GM19328 (cell line): Measurements from ENCODE around the gene CDKAL1.

Experiments used
- ATAC-seq: cut with Tn5 transposase; IDR thresholded peaks from one replicate; pipeline ENCODE4 v1.9.1; 2021; ENCODE audit warnings: mild to moderate bottlenecking, moderate library complexity; ENCODE audit not compliant: unreplicated experiment

Gene CDKAL1

DNA sequence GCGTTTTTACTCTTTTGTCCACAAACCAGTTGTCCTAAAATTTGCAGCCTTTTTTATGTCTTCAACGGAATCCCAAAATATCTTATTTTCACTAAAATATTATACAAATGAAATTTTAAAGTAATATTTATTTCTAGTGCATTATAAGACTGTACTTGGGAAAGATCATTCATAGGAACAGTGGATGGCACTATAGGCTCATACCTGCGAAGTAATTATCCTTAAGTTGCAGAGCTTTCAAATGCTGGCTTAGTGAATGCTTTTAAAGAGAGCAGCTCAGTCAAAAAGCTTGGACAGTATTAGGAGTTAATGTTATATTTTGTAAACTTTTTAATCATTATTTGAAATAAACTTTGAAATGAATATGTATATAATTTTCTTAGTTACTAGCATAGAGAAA, 254.9 kb downstream of the CDKAL1 start:
- ATAC-seq: no peak

DNA sequence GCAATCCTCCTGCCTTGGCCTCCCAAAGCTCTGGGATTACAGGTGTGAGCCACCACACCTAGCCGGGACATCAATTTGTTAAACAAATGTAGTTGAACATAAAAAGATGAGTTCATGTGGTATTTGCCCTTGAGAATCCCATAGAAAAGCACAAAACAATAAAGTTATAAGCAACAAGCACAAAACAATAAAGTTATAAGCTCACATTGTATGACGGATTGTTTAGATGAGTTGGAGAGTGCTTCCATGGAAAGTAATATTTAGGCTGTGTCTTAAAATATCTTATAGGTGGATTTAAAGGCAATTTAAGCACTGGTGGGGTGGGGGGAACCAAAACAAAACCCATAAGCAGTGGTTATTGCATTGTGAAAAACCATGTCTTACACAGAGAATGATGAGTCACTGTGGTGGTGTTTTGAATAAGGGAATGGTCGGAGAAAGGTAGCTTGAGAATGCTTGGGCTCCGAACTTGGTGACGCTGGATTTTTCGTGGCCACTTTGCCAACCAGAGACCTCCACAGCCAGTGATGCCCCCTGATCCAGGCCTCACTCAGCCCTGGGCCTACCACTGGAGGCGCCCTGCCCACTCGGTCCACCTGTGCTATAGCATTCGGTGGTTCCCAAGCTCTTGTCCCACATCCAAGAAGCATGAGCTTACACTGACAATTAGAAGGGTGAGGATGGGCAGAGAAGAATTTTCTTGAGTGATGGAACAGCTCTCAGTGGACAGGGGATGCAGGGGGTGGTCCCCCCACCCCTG, 256.0 kb downstream of the CDKAL1 start:
- no peak for ATAC-seq

DNA sequence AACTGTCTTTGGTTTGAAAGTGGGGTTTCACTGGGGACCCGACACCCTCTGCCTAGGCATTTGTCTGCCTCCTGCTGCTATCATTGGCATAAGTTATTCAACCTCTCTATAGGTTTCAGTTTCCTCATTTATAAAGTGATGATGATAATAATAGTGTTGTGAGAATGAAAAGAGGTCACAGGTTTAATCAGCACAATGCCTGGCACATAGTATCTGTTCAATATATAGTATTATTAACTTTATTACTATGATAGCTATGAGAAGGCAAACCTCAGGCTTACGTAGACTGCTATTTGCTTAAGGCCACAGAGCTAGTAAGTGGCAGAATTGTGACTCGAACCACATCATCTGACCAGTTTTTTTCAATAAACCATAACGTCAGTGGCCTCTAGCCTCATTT, 256.8 kb downstream of the CDKAL1 start:
- ATAC-seq: no peak

DNA sequence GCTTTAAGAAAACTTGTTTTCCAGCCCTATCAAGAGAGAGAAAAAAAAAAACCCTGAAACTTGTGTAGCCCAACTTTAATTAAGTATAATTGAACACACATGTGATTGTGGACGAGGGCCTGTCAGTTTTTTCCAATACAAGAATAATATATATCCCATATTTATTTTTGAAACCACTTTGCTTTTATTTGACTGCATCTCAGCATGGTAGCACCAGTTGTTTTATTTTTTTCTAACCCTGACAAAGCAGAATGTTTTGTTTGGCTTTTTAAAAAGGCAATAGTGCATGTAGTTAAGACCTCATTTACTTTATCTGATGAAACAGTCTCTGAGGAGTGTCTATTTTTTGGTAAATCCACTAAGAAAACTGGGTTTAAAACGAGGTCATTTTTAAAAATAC, 257.7 kb downstream of the CDKAL1 start:
- no peak for ATAC-seq

DNA sequence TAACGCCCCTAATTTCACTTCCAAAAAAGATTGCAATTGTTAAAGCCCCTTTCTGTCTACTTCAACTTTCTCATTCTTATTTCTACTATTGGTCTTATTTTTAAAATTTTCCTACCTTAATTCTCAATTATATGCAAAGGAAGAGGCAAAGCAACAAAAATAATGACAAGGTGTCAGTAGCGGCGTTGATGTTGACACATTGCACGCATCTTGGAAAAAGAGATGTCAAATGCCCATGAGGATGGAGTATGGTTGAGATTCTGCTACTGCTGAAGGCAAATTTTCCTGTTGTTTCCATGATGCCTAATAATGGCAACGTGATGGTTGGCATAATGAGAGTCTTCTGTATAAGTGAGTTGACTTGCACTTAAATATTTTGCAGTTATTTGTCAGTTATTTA, 258.9 kb downstream of the CDKAL1 start:
- ATAC-seq: no peak

DNA sequence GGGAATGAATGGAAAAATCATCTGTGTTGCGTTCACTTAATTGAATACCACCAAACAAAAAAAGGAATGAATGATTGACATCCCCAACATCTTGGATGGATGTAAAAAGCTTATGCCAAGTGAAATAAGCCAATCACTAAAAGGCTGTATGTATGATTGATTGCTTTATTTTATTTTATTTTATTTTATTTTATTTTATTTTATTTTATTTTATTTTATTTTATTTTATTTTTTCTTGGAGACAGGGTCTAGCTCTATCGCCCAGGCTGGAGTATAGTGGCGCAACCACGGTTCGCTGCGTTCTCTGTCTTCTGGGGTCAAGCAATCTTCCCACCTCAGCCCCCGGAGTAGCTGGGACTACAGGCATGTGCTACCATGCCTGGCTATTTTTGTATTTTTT, 263.3 kb downstream of the CDKAL1 start:
- no peak for ATAC-seq

DNA sequence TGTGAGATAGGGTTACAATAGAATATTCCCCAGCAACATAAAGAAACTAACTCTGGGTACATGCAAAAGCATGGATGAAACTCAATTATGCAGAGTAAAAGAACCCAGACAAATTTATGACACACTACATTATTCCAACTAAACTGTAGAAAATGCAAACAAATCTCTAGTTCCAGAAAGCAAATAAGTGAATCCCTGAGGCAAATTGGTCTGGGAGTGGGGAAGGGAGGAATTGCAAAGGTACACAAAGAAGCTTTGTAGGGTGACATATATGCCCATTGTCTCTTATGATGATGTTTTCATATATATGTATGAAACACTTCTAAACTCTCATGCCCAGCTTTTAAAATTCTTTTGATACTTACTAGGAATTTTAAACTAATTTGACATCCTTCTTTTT, 266.0 kb downstream of the CDKAL1 start:
- ATAC-seq: no peak

DNA sequence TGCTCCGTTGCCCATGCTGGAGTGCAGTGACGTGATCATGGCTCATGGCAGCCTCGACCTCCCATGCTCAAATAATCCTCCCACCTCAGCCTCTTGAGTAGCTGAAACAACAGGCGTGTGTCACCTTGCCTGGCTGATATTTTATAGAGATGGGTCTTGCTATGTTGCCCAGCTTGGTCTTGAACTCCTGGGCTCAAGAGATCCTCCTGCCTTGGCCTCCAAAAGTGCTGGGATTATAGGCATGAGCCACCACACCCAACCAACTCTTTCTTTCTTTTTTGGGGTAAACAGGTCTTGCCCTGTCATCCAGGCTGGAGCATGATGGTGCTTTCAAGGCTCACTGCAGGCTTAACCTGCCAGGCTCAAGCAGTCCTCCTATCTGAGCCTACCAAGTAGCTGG, 266.4 kb downstream of the CDKAL1 start:
- no peak for ATAC-seq

DNA sequence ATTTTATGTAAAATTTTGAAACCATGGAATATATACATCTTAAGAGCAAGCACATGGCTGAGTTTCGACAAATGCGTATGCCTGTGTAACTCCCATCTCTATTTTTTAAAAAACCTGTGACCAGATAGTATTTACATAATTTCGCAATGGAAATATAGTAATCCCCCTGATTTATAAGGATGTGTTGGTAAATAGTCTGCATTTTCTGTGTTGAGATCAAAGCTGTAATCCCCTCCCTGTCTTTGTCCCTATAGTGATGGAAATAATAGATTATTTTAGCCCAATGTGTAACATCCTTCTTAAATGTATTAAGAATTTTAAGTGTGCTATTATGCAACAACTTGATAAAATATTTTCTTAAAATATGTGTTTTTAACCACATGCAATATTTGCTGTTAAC, 267.3 kb downstream of the CDKAL1 start:
- ATAC-seq: no peak

DNA sequence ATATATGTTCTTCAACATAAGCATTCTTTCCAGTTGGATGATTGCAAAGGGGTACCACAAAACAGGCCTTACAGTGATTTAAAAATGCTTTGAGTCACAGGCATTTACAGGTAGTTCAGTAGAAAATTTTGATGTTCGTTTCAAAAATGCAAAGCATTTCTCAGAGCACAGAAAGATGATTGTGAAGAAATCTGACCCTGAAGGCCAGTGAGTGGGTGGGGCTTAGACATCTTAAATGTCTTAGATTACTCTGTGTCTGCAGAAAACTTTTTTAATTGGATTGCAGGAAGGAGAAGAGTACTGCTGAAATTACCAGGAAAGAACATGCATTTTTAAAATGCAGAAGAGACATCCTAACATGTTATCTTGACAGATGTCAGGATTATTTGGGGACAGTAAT, 268.3 kb downstream of the CDKAL1 start:
- ATAC-seq: no peak

DNA sequence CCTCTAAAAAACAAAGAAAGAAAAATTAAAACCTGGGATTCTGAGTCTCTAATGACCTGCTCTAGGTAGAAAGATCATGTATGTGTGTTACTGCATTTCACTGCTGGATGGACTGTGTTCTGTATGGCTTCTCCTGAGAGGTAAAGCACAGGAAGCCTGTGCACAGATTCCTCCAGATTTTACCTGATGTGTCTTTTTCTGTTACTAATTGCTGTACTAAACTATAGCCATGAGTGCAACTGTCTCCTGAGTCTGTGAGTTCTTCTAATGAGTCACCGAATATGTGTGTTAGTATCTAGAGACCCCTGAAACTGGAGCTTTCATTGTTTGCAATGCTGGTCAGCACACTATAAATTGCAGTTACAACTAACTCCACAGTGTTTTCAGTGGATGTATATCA, 270.8 kb downstream of the CDKAL1 start:
- no peak for ATAC-seq

DNA sequence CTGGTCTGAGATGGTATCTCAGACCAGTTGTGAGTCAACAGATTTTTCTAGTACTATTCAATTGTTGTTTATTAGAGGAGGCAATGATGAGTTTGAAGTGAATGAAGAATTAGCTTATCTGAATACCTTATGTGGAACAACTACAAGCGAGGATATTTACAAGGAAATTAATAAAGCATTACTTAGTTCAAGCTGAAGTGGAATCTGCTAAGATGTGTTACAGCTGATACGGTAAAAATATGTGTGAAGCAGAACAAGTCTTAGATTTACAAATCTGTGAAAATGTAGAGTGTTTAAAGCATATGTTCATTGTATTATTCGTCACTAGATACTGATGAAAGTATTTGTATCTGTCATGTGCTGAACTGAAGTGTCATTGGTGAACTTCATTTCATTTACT, 272.4 kb downstream of the CDKAL1 start:
- no peak for ATAC-seq

DNA sequence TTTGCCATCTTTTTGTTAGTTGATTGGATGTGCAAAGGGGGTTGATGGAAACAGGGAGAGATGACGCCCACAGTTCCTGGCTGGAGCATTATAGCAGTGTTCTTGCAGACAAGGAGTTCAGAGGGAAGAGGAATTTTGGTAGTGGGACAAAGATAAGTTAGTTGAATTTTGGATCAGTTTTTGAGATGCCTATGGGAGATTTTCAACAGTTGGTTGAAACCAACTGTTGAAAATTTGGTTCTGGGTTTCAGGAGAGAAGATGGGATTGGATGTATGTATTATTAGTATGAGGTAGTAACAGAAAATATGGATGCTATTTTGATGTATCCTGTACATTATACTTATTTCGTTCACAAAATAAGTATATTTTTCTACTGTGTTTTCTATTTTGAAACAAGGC, 274.2 kb downstream of the CDKAL1 start:
- no peak for ATAC-seq

DNA sequence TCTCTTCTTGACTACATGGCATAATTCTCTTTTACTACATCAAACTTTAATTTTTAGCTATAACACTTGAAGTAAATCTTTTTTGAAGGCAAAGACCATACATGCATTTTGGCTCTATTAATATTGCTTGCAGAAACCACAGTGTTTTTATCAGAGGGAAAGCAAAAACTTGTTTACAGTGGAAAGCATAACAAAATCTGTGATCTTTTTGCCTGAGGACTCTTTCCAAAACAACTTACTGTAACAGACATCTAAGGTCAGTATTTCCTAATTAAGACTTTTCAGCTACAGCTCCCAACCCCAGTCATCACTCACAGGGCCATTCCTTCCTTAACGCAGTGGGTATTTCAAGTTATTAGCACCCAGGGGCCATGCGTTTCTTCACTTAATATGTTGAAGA, 274.7 kb downstream of the CDKAL1 start:
- ATAC-seq: no peak

DNA sequence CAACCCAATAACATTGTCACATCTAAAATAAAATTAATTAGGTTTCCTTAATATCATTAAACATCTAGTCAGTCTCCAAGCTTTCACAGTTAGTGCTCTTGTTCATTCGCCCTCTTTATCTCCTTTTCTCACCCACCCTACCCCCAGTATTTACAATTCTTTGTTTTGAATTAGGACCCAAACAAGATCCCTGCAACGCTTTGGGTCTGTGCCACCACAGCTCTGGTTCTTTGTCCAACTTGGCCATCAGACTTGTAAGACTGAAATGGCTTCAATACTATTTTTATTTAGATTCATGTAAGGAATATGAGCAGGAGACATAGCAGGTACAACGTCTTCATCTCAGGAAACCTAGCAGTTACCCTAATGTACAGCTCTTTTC, 276.5 kb downstream of the CDKAL1 start:
- ATAC-seq: no peak

DNA sequence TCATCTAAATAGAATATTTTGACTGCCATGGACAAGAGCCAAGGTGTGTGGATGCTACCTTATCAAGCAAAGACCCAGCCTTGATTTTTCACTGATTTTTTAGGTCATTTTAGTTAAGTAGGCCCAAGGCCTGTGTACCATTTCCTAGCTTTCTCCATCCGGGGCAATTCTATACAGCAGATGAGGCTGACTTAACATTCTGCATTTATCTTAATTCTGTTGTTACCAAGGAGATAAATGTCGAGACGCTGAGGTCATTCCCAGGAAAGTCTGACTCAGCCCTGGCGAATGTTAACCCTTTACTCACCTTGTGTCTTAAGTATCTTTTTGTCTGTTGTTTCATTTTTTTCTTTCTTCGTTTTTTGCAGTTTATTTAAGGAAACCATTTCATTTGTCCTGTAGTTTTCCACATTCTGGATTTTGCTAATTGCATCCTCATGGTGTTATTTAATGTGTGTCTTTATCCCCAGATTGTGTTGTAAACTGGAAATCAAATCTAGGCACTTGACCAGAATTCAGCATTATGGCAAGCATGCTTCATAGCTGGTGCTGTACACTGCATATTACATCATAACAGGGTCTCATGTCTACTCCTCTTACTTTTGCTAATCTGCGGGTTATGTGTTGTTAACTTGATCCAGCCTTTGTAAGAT, 277.0 kb downstream of the CDKAL1 start:
- no peak for ATAC-seq

DNA sequence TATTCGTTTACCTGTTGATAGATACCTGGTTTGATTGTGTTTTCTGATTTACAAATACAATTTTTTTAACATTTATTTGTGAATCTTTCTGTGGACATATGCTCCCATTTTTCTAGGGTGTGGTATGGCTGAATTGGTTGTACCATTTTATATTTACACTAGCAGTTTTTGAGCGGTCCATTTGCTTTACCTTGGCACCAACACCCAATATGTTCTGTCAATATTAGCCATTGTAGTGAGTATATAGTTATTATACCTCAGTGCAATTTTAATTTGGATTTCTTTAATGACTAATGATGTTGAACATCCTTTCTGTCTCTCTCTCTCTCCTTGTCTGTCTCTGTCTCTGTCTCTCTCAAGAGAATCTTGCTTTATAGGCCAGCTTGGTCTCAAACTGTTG, 278.5 kb downstream of the CDKAL1 start:
- no peak for ATAC-seq

DNA sequence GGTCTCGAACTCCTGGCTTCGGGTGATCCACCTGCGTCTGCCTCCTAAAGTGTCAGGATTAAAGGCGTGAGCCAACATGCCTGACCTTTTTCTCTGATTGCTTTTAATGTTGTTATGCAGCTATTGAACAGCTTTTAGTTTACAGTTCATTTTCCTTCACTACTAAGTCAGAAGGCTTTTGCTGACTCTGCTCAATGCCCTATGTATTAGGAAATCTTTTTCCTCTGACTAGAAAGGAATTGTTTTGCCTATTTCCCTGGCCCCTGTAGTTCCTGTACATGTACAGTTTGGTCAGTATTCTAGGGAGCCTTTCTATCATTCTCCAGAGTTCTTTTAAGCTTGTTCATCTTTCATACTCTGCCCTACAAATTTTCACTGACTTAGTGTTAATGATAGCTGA, 280.2 kb downstream of the CDKAL1 start:
- no peak for ATAC-seq

DNA sequence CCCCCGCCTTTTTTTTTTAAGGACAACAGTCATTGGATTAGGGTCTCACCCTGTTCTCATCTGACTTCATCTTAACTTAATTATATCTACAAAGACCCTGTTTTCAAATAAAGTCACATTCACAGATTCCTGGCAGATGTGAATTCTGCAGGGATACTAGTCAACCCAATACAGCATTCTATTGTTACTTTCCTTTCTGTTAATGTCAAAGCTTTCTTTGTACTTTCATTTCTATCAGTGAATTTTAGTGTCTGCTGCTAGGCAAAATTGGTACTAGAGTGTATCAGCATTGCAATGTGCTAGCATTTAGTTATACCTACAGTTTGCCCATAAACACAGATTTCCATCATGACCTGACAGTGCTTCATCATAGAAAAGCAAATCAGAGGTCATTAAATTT, 281.9 kb downstream of the CDKAL1 start:
- no peak for ATAC-seq

DNA sequence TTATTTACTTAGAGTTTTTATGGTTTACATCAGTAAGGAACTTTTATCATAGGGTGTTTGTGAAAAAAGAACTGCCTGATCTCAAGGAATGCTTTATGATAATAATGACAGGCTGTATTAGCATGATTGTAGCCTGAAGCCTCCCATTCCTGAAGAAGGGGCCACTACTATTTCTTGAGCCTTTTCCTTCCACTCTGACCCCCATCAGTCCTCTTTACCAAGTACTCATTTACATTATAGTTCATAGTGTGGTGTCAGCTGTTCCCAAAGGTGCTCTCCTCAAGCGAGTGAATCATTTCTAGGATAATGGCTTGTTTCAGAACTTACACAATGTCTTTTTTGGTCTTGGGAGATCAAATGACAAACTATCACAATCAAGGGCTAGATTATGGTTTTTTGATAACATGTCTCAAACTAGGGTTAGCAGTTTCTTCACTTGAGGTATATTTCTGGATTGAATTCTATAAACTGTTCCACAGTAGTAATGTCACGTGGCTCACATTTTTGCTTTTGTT, 283.6 kb downstream of the CDKAL1 start:
- no peak for ATAC-seq

DNA sequence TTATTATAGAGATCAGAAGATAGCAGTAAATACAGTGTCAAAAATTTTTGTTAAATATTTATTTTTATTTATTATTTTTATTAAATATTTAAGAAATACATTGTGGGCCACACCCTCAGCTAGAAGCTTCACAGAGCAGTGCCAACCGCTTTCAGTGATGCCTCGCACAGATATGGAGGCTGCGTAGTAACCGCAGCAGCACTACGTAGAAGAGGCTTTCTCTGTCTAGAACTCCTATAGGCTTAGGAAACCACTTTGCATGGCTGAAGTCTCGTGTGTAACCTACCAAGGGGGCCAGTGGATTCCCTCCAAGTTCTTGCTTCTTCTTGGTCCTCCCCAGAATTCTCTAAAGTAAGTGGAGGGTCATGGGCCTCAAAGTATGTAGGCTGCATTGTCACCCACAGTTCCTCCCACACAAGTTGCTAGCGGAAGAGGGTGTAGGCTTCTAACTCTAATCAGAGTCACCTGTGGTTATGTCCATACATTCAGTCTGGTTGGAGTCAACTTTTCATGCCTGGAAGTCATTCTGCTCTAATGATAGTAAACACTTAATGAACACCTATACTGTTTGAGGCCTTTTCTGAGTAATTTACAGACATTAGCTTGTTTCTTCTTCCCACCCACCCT, 285.6 kb downstream of the CDKAL1 start:
- ATAC-seq: no peak

DNA sequence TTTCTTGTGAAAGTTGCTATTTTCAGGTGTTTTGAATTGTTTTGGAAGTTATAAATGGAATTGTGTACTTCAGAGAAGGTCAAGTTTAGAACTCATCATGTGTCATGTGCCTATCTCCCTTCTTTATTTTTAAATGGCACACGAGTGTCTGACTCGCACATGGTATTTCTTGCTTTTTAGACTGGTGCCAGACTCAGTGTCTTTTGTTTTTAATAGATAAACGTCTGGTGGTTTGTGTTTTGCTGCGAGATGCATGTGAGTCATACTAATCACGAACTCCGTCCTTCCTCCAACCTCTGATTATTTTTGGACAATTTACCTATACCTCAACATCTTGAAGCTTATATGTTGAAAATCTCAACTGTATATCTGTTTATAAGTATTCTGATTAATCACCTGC, 292.1 kb downstream of the CDKAL1 start:
- no peak for ATAC-seq
